ENCODE data around the gene HMGXB4. TPM values are rescaled to one million over a fixed set of nuclear protein-coding genes. Genes with fewer than 3 reads are reported as not detected.
A peak's percentile ranks its signal among the peaks of the same experiment; 100 is the strongest.

Gene HMGXB4
- total and polyA plus RNA-seq, 2 of the 4 experiments (the other 2 are of a cell fraction), result 11.8 to 18.5 TPM

DNA sequence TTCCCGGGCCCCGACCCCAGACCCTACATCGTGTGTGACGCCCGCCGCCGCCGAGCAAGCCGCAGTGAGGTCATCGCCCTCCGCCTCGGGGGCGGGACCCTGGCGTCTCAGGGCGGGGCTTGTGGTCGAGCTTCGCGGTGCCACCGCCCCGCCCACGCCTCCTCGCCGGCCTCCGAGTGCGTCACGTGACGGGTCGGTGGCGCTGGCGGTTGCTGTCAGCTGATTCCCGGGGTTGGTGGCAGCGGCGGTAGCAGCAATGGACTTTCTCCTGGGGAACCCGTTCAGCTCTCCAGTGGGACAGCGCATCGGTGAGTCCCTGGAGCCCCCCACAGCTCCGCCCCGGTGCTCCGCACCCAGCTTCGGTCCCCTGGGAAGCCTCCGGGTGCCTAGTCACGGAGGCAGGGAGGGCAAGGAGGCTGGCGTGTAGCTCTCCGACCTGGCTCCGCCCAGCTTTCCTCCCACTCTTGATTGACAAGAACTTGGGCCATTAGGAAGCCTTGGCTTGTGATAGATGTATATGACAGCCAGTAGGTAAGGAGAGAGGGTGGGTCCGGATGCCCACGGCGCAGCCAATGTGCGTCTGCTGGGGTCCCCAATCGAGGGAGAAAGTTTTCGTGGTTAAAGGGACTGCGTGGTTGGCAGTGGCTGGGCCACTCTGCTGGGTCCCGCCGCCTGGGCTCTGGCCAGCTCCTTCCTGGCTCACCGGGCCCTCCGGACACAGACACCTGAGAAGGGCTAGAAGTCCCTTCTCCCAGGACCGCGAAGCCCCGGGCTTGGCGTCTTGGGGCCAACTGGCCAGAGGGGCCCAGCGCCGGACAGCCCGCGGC, 42.6 kb downstream of the HMGXB4 start, which contains the start of gene TOM1:
TOM1 (plus strand) TSS at position 222 of the 827 bp plus-strand sequence; CDS start at position 257, 35 bp downstream.
- Histone ChIP-seq H3K79me1 (ENCODE audit: low read depth in 1 of 2, low read length in 2 of 2) (peaks cover 6 to 45% of the 10 kb centered on the region in 2 experiments), H3K23ac (ENCODE audit: low read depth, low read length) (peak within 1 kb of the TSS; percentile 90; the same call in 1 of the 2 replicates), H4K5ac (ENCODE audit: low read depth, low read length) (peak within 1 kb of the TSS; percentile 83), H4K8ac (ENCODE audit: low read depth in 2 of 2, low read length in 2 of 2) (peak within 1 kb of the TSS; percentile 85 to 91), H3K4me3 (ENCODE audit: insufficient read depth, low read depth, low read length) (peak within 1 kb of the TSS; percentile 64), H3K36me3 (ENCODE audit: control insufficient read depth, insufficient read depth, low read length) (peaks cover 7% of the 10 kb centered on the region), H3K56ac (ENCODE audit: extremely low read depth, insufficient read depth, low read length) (peak within 1 kb of the TSS; percentile 53; the same call in 1 of the 2 replicates), H3K9me3 (ENCODE audit: control insufficient read depth, insufficient read depth, low read length) (no peaks in the 10 kb centered on the region), H2BK5ac (ENCODE audit: low read depth, low read length, poor library complexity, severe bottlenecking) (peak within 1 kb of the TSS; percentile 82), H4K91ac (ENCODE audit: insufficient read depth, low read depth, low read length) (peak within 1 kb of the TSS; percentile 76), H2AK9ac (replicated peaks; ENCODE audit: low read depth, low read length, poor library complexity) (peak within 1 kb of the TSS; percentile 98), H2AFZ (replicated peaks; ENCODE audit: low read length, poor library complexity) (peak within 1 kb of the TSS; percentile 98), H3K4ac (ENCODE audit: low read depth, low read length) (peak within 1 kb of the TSS; percentile 93), H2BK120ac (ENCODE audit: low read depth, low read length) (peak within 1 kb of the TSS; percentile 25; the same call in 1 of the 2 replicates), H3K9ac (ENCODE audit: low read depth, low read length) (peak within 1 kb of the TSS; percentile 85), H2AK5ac (ENCODE audit: low read depth, low read length) (peak within 1 kb of the TSS; percentile 97), H3K4me1 (ENCODE audit: control insufficient read depth, insufficient read depth, low read length) (peaks cover 6% of the 10 kb centered on the region), H3K27ac (ENCODE audit: insufficient read depth, low read length) (peak within 1 kb of the TSS; percentile 78), H3K14ac (replicated peaks; ENCODE audit: low read depth, low read length) (peak within 1 kb of the TSS; percentile 80), H2BK15ac (ENCODE audit: low read depth, low read length) (peak within 1 kb of the TSS; percentile 62; the same call in 2 of the 3 replicates), H2BK20ac (ENCODE audit: low read depth, low read length) (no peak within 1 kb of the TSS), H3K4me2 (ENCODE audit: low read depth, low read length) (peak within 1 kb of the TSS; percentile 97), H3K18ac (ENCODE audit: low read depth, low read length) (peak within 1 kb of the TSS; percentile 61), H4K20me1 (ENCODE audit: insufficient read depth, low read length) (peaks cover 9% of the 10 kb centered on the region; the same call in 1 of the 2 replicates), H3K27me3 (ENCODE audit: control insufficient read depth, insufficient read depth, low read length) (no peaks in the 10 kb centered on the region), H3K9me1 (ENCODE audit: insufficient read depth, low read length) (peaks cover 18% of the 10 kb centered on the region)
- dilution Hi-C loops (cut with HindIII; ENCODE audit: low sequenced_read_pairs, unreplicated experiment), result no loop called here
- DNase-seq, result peak; percentile 99
- intact Hi-C loops (cut with micrococcal nuclease), result no loop called here
- peak; percentile 93 for ATAC-seq (ENCODE audit: low read depth)
- CTCF ChIA-PET, result interaction anchor here (0.9 kb wide), 1 partner anchor 10 kb away, joined by 3 read pairs; no protein-coding TSS in a partner anchor
- BruUV-seq (replicated peaks), result no TSS peak
- in situ Hi-C loops (cut with MboI; ENCODE audit: low sequenced_read_pairs), result loop anchor here (25.0 kb wide), 1 partner anchor 1212 kb away; the partner anchor contains the start of gene FOXRED2
- POLR2A ChIA-PET (ENCODE audit: unreplicated experiment), result interaction anchor here (0.6 to 1.1 kb wide), 3 partner anchors 13 to 30 kb away, joined by 3 read pairs; no protein-coding TSS in a partner anchor
- 0% methylated on average over 38 of the region's 64 CpGs; no CpG with 5 or more reads in 1 of the 2 experiments for WGBS, 2 experiments (ENCODE audit: extremely low coverage in 2 of 2, insufficient read length in 1 of 2)
- TF ChIP-seq MXI1 (IDR thresholded peaks at IDR 0.05; ENCODE audit: borderline replicate concordance, low read depth, low read length) (no peak), CEBPB (IDR thresholded peaks at IDR 0.05; ENCODE audit: low read depth, low read length) (no peak), RAD21 (IDR thresholded peaks at IDR 0.05; ENCODE audit: low read length) (no peak), RFX5 (IDR thresholded peaks at IDR 0.05; ENCODE audit: low read depth, low read length) (no peak), POLR2A (IDR thresholded peaks at IDR 0.05; ENCODE audit: low read depth, low read length) (peak; percentile 93), RCOR1 (IDR thresholded peaks at IDR 0.05; ENCODE audit: insufficient replicate concordance, low read length) (no peak), MAZ (IDR thresholded peaks at IDR 0.05; ENCODE audit: borderline replicate concordance, low read depth, low read length) (peak; percentile 25; the same call in 1 of the 2 replicates), CHD1 (IDR thresholded peaks at IDR 0.05; ENCODE audit: low read depth, low read length) (no peak), NFE2L2 (IDR thresholded peaks at IDR 0.05; ENCODE audit: low read depth, low read length) (peak; percentile 39; the same call in 1 of the 2 replicates), MAFK (IDR thresholded peaks at IDR 0.05; ENCODE audit: low read depth, low read length) (no peak), FOS (IDR thresholded peaks at IDR 0.05; ENCODE audit: low read depth, low read length) (peak; percentile 89; the same call in 1 of the 2 replicates), ELK1 (IDR thresholded peaks at IDR 0.05; ENCODE audit: borderline replicate concordance, low read depth, low read length) (no peak), BHLHE40 (IDR thresholded peaks at IDR 0.05; ENCODE audit: low read depth, low read length) (peak; percentile 89), SMC3 (IDR thresholded peaks at IDR 0.05; ENCODE audit: low read depth, low read length) (no peak)
- TF ChIP-seq, protein P1, sequence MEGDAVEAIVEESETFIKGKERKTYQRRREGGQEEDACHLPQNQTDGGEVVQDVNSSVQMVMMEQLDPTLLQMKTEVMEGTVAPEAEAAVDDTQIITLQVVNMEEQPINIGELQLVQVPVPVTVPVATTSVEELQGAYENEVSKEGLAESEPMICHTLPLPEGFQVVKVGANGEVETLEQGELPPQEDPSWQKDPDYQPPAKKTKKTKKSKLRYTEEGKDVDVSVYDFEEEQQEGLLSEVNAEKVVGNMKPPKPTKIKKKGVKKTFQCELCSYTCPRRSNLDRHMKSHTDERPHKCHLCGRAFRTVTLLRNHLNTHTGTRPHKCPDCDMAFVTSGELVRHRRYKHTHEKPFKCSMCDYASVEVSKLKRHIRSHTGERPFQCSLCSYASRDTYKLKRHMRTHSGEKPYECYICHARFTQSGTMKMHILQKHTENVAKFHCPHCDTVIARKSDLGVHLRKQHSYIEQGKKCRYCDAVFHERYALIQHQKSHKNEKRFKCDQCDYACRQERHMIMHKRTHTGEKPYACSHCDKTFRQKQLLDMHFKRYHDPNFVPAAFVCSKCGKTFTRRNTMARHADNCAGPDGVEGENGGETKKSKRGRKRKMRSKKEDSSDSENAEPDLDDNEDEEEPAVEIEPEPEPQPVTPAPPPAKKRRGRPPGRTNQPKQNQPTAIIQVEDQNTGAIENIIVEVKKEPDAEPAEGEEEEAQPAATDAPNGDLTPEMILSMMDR (conservative IDR thresholded peaks at IDR 0.05; ENCODE audit: low read depth, low read length), result no peak

Data from IMR-90 (cell line).